Medulla oblongata (tissue), 1 donor: ENCODE results near the gene RMDN3.

Source experiments
- DNase-seq: peaks from one replicate; pipeline ENCODE4 v3.0.0-alpha.2; 2015; ENCODE audit errors: extremely low spot score

The RMDN3 gene, protein sequence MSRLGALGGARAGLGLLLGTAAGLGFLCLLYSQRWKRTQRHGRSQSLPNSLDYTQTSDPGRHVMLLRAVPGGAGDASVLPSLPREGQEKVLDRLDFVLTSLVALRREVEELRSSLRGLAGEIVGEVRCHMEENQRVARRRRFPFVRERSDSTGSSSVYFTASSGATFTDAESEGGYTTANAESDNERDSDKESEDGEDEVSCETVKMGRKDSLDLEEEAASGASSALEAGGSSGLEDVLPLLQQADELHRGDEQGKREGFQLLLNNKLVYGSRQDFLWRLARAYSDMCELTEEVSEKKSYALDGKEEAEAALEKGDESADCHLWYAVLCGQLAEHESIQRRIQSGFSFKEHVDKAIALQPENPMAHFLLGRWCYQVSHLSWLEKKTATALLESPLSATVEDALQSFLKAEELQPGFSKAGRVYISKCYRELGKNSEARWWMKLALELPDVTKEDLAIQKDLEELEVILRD

DNA sequence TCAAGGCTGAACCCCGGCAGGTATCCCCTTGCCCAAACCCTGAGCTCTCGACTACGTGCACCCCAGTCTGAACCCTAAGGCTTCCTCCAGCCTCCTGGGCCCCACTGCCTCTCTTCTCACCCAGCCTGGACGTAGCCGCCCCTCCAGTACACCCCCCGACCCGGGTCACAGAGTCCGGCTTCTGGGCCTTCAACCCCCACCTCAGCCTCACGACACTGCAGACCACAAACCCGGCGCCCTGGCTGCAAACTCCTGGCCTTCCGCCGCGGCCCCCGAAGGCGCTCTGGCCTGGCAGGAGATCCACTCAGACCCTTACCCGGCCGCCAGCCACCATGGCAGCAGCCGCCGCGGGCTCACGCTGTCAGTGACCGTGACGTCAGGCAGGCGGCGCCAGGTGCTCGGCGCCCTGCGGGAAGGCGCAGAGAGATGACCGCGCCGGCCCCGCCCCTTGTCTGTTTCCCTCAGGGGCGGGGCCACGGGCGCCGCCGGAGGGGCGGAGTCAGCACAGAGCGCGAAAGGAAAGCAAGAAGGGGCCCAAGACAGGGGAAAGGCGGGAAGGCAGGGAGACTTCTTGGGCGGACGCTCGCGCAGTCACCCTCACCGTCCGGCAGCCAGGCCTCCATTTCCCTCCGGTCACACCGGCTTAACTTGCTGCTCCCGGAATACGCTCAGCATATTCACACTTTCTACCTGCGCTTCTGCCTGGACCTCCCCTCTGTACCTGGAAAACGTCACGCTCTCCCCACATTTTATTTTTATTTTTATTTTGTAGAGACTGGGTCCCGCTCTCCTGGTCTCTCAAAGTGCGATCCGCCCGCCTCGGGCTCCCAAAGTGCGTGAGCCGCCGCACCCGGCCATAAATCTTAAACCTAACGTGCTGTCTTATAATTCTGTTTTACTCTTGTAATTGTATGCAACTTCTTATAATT, at the start of gene RMDN3:
RMDN3 (minus strand) TSS at position 372 of the 929 bp plus-strand sequence. CDS start 471 bp downstream, outside the sequence.
- DNase-seq: peak; percentile 96

- no peak for DNase-seq
Observed at GRCh38 chr15:40803688-40804087, 48.6 kb upstream of the RMDN3 start.

GRCh38 chr15:40803076-40803475, 48.0 kb upstream of the RMDN3 start:
- DNase-seq: no peak

- DNase-seq: no peak
Observed at GRCh38 chr15:40799523-40799922, 44.5 kb upstream of the RMDN3 start.

DNA sequence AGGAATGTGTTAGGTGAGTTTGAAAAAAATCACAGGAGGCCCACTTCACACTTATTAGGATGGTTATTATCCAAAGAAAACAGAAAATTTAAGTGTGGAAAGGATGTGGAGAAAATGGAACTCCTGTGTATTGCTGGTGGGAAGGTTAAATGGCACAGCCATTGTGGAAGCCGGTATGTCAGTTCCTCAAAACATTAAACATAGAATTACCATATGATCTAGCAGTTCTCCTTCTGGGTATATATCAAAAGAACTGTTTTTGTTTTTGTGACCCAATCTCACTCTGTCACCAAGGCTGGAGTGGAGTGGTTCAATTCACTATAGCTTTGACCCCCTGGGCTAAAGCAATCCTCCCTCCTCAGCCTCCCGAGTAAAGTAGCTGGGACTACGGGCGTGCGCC, 41.5 kb upstream of the RMDN3 start:
- DNase-seq: no peak

DNA sequence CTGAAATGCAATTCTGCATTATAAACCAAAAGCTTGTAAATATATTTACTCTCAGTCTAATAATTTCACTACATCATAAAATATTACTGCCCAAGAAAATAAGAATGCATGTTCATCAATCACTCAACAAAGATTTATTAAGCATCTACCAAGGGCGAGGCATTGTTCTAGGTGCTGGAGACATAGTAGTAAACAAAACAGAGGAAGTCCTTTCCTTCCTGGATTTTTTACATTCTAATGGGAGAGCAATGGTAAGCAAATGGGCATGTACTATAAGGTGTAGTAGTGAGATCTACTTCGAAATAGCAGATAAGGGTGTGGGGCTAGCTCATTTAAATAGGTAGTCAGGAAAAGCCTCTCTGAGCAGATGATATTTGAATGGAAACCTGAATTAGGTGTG, 41.0 kb upstream of the RMDN3 start:
- no peak for DNase-seq

DNA sequence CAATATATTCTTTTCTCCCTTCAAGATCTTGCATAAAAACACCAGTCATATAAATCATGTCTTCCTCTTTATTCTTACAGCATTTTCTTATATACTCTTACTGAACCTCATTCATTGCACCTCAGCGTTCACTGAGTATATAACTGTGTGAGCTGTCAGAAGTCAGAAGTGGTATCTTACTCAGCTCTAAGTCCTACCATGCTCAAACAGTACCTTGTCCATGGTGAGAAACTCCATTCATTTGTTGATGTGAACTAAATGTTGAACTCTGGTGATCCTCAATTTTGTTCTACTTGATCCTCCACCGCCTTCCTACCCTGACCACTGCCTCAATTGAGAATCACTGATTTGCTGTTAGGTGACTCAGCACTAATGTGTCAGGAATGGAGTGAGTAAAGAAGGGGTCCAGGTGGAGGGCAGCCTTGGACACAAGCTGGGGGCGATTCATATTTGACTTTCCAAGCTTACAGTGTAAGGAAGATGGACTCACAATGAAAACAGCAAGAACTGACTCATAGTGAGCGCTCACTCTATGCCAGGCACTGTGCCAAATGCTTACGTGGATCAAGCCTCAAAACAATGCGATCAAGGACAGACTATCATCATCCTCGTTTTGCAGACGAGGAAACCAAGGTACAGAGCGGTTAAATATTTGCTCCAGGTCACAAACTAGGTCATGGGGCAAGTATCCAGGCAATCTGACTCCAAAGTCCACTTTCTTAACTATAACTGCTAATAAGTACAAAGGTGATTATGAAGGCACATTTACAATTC, 38.3 kb upstream of the RMDN3 start:
- no peak for DNase-seq

DNA sequence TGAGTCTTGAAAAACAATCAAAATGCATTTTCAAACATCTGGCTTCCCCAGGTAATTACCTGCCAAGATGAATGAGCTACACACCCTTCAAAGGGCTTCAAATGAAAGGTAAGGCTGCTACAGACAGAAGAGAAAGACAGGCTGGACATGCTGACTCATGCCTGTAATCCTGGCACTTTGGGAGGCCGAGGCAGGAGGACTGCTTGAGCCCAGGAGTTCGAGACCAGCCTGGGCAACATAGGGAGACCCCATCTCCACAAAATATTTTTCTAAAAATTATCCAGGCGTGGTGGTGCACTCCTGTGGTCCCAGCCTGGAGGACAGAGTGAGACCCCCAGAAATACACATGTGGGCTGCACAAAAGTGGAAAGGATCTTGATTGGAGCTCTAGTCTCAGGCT, 37.3 kb upstream of the RMDN3 start:
- DNase-seq: no peak

- no peak for DNase-seq
Observed at GRCh38 chr15:40790718-40791117, 35.7 kb upstream of the RMDN3 start.

- DNase-seq: no peak
Observed at GRCh38 chr15:40789999-40790398, 34.9 kb upstream of the RMDN3 start.

DNA sequence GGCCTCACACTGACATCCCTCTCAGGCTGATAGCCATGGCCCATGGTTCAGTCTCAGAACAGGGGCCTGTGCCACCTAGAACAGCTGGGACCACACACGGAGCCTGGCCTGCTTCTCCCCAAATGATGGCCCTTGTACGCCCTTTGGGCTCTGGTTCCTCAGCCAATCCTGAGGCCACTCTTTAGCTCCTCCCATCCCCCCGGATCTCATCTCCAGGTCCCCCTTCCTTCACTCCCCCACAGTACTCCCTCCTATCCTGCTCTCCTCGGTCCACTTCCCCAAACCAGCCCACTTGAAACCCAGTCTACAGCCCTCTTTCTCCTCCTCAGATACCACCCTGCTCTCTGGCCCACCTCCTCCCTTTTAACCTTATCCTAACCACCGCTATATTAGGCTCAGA, 34.1 kb upstream of the RMDN3 start:
- no peak for DNase-seq

GRCh38 chr15:40787991-40788390, 32.9 kb upstream of the RMDN3 start:
- no peak for DNase-seq

DNA sequence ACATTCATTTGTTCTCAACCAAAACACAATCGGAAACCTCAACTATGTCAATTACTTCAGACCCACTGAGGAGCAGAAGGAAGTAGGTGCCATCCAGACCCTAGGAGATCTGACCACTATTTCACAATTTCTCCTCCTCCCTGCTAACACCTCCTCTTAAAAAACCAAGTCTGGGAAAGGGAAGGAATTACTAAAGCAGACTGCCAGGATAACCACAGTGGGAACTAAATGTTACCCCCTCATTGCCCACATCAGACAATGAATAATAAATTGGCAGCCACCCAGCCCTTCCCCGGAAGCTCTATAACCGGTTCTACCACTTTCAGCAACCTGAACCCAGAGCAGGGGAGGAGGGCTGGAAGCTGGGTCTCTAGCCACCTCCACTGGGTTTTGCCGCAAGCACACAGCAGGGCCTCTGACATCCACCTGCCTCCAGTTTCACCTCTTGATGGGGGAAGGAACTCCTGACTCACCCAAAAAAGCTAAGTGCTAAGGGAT, 32.3 kb upstream of the RMDN3 start:
- no peak for DNase-seq

DNA sequence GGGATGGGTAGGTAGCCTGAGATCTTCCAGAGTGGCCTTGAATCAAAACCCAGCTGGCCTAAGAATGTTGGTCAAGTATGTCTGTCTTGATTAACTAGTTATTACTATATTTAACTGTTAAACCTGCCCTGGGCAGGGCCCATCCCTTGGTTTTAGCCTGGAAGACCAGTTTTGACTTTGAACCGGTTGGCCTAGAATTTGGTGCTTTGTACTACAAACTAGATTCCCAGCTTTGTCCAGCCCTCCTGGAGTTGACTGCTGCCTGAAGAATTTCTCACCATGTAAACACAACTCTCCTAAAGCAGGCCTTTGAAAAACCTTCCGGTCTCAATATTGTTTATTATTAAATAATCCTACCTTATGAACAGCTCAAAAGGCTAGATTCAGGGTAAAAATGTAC, 30.8 kb upstream of the RMDN3 start:
- no peak for DNase-seq

GRCh38 chr15:40785164-40785563, 30.1 kb upstream of the RMDN3 start:
- no peak for DNase-seq

DNA sequence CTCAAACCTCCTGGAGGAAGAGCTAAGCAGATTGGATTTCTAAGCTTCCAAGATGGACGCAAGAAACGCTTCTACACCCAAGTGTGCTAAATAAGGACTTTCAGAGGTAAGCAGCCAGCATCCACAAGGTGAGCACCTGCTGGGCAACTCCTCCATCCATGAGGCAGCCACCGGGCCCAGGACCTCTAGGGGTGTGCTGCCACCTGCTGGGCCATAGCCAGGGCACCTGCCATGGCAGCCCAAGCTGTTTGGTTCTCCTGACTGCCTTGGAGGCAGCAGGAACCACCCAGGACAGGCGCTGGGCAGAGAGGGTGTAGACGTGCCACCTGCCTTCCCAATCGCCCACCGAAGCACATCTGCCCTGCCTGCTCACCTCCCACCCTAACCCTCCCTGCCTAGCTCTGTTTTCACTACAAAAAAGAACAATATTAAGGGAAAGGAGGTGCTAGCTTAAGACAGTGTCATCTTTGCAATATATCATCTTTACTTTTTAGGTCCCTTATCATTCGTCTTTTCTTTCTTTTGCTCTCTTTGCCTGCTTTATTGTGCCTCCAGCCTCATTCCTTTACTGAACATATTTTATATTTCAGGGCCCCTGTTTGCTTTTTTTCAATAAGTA, 27.7 kb upstream of the RMDN3 start:
- no peak for DNase-seq

GRCh38 chr15:40776537-40777141, 21.6 kb upstream of the RMDN3 start:
- DNase-seq: no peak

- no peak for DNase-seq
Observed at GRCh38 chr15:40775740-40776536, 20.9 kb upstream of the RMDN3 start.

- DNase-seq: no peak
Observed at GRCh38 chr15:40775007-40775406, 20.0 kb upstream of the RMDN3 start.

GRCh38 chr15:40773902-40774301, 18.8 kb upstream of the RMDN3 start:
- no peak for DNase-seq
